Stimulated activated CD4-positive, alpha-beta T cell treated with anti-CD3 and anti-CD28 coated beads, TNF-alpha, amount 100 ng/mL, for 4 hours (primary cell): ENCODE data around the gene FAM177A1.
"Not testable (repeated sequence)": the region's sequence is repeated elsewhere in the genome, so short reads cannot be mapped to it uniquely, and the experiment has no call there.

ENCODE experiments used
- DNase-seq, 3 experiments: peaks; one replicate each; pipeline ENCODE4 v3.0.0-alpha.2; 2020; ENCODE audit warnings: low read depth in 3 of 3

Gene FAM177A1

DNA sequence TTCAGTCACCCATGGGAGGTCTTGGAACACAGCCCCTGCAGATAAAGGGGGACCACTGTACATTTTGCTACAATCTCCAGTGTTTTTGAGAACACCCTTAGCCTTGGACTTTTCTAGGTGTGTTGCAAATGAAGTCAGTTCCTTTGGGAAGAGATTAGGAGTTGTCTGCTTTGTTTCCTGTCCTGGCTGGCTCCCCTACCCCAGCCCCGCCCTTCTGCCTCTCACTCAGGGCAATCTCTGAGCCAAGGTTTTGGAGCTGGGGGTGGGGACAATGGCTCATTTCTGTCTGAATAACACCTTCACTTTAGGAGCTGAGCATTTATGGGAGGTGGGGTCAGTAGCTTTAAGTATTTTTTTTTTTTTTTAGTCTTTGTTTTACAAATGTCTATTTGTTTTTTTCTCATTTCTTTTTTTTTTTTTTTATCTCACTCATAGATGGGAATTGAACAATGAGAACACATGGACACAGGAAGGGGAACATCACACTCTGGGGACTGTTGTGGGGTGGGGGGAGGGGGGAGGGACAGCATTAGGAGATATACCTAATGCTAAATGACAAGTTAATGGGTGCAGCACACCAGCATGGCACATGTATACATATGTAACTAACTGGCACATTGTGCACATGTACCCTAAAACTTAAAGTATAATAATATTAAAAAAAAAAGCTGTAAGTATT lies 15.2 kb downstream of the FAM177A1 start:
- not testable (repeated sequence) for DNase-seq

DNA sequence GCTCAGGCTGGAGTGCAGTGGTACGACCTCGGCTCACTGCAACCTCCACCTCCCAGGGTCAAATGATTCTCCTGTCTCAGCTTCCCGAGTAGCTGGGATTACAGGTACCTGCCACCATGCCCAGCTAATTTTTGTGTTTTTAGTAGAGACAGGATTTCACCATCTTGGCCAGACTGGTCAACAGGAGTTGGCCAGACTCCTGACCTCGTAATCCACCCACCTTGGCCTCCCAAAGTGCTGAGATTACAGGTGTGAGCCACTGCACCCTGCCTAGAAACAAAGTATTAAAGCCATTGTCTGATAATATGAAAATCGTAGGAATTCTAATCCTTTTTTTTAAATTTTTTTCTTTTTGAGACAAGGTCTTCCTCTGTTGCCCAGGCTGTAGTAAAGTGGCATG lies 19.7 kb downstream of the FAM177A1 start:
- not testable (repeated sequence) for DNase-seq

DNA sequence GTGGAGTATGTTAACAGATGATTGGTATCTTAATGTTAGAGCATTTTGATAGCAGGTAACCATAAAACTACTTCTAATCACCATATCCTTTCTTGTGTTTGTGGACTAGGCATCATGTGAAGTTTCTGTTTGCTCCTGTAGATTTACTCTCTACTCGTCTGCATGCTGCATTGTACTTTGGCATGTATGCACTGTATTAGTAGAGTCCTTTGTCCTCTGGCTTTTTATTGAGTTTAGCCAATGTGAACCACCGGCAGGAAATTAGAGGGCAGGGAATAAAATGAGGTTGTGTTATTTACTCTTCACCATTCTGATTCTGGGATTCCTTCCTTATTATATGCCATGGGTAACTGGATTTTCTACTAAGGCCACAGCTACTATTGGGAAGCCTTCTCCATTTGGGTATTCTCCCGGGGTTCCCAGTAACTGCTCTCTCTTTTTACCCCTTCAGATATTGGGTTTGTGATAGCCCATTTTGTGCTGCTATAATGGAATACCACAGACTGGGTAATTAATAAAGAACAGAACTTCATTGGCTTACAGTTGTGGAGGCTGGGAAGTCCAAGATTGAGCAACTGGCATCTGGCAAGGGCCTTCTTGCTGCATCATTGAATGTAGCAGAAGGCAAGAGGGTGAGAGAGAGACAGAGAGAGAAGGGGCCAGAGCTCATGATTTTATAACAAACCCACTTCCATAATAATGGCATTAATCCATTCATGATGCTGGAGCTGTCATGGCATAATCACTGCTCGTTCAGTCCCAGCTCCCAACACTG lies 22.4 kb downstream of the FAM177A1 start:
- no peak for DNase-seq

DNA sequence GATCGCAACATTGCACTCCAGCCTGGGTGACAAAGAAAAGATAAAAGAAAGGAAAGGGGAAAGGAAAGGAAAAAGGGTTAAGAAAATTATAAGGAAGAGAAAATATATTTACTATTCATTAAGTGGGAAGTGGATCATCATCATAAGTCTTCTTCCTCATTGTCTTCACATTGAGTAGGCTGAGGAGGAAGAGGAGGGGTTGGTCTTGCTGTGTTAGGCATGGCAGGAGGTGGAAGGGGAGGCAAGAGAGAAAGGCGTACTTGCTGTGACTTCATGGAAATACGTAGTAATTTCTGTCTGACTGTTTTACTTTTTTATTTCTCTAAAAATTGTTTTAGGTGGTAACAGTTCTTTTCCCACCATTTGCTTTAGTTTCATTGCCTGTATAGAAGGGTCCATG lies 26.2 kb downstream of the FAM177A1 start:
- DNase-seq, result no peak

DNA sequence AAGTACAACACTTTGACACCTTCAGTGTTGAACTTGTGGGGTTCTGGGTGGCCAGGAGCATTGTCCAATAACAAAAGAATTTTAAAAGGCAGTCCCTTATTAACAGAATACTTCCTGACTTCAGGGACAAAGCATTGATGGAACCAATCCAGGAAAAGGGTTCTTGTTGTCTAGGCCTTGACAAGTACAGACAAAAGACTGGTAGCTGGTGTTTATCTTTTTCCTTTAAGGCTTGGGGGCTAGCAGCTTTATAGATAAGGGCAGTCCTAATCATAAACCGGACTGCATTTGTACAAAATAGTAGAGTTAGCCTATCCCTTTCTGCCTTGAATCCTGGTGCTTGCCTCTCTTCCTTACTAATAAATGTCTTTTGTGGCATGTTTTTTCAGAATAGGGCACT lies 27.4 kb downstream of the FAM177A1 start:
- DNase-seq, result no peak

DNA sequence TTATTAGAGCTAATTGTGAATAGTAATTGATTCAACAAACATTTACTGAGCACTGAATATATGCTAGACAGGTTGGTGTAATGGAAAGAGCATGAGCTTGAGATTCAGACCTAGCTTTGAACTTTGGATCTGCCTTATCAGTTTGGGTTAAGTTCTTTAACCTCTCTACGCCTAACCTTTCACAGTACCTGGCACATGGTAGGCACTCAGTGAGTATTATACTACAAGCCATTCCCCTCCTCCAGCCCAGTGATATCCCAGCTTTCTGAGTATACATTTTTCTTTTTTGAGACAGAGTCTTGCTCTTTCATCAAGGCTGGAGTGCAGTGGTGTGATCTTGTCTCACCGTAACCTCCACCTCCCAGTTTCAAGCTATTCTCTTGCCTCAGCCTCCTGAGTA lies 32.0 kb downstream of the FAM177A1 start:
- no peak for DNase-seq

DNA sequence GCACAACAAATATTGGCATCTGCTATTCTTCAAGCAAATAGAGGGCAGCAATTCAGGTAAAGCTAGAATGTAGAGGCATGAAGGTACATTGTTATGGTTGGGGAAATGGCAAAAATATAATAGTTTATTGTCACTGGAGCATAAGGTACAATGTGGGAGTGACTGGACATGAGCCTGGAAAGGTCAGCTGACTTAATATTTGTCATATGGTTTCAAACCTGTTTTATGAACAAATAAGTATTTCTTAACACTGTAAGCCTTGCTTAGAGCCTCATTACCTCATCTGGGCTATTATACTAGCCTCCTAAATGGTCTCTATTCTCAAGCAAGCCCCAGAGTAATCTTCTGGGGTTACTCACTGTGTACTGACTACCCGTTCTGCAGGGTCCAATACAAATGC lies 33.7 kb downstream of the FAM177A1 start:
- no peak for DNase-seq

DNA sequence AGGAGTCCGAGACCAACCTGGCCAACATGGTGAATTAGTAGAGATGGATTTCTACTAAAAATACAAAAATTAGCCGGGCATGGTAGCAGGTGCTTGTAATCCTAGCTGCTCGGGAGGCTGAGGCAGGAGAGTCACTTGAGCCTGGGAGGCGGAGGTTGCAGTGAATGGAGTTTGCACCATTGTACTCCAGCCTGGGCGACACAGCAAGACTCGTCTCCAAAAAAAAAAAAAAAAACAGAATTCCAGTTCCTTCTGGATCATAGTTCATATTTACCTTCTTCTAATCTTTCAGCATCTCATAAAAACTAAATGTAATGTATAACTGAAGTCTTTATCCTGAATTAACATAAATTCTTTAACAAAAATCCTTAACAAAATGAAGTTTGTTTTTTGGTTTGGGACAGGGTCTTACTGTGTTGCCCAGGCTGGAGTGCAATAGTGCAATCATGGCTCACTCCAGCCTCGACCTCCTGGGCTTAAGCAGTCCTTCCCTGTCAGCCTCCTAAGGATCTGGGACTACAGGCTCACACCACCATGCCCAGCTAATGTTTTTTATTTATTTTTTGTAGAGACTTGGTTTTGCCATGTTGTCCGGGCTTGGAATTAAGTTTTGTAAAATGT lies 37.6 kb downstream of the FAM177A1 start:
- DNase-seq, result no peak

DNA sequence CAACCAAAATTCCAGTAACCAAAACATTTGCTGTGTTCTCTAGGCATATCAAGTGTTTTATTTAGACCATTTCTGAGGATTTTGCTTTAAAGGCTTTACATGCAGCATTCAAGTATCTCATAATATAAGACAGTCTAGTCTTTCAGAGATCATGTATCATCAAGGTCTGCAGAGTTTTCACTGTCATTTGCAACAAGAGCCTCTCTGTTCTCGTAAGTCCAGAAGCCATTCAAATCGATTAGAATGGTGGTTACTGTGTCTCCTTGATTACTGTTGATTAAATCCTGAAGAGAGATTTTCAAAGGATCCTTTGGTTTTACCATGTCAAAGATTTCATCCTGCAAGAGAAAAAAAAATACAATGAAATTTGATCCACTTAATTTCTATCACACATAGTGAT lies 39.4 kb downstream of the FAM177A1 start:
- no peak for DNase-seq

DNA sequence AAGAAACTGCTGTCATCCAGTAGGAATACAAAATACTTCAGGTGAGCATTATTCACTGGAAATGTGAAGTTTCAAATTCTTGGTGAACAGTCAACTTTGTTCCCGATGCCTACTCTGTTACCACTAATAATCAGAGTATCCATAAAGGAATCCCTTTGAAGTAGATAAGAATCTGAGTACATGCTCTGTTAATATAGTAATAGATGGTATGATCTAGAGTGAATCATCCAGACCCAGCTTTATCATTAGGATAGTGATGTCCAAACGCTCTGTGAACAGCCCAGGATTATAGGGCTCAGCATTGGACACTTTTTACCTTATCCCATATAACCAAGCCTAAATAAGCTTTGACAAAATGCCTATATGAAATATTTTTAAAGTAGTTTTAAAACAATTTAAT lies 42.4 kb downstream of the FAM177A1 start:
- DNase-seq, result no peak

DNA sequence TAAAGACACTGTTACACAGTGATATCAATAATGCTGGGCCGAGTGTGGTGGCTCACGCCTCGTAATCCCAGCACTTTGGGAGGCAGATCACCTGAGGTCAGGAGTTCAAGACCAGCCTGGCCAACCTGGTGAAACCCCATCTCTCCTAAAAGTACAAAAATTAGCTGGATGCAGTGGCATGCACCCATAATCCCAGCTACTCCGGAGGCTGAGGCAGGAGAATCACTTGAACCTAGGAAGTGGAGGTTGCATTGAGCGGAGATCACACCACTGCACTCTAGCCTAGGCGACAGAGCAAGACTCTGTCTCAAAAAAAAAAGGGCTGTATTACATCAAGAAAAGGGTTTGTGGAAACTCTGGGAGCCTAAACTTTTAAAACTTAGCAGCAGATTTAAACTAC lies 48.6 kb downstream of the FAM177A1 start:
- not testable (repeated sequence) for DNase-seq

DNA sequence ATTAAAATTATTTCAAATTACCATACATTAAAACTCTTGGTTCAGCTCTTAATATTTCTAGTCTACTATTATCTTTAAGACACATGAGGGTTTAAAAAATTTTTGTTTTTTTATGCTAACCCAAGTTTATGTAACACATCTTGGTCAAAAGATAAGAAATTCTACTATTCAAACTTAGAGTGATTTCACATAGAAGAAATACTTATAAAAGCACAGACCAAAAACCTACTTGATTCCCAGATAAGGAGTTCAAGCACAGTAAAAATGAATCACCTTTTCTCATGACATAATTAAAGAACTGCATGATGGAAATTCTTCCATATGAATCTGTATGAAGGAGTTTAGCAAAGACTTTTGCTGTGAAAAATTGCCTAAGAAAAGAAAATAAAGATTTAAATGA lies 61.8 kb downstream of the FAM177A1 start:
- DNase-seq, result no peak

DNA sequence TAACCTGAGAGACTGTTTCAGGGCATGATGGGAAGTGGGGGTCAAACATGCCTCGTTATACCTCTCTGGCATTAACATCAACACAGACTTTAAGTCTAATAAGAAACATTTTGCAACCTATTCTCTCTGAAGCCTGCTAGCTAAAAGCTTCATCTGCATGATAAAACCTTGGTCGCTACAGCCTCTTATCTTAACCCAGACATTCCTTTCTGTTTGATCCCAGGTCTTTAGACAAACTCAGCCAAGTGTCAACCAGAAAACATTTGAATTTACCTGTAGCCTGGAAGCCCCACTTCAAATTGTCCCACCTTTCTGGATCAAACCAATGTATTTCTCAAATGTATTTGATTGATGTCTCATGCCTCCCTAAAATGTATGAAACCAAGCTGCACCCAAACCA lies 66.6 kb downstream of the FAM177A1 start:
- DNase-seq, result no peak

DNA sequence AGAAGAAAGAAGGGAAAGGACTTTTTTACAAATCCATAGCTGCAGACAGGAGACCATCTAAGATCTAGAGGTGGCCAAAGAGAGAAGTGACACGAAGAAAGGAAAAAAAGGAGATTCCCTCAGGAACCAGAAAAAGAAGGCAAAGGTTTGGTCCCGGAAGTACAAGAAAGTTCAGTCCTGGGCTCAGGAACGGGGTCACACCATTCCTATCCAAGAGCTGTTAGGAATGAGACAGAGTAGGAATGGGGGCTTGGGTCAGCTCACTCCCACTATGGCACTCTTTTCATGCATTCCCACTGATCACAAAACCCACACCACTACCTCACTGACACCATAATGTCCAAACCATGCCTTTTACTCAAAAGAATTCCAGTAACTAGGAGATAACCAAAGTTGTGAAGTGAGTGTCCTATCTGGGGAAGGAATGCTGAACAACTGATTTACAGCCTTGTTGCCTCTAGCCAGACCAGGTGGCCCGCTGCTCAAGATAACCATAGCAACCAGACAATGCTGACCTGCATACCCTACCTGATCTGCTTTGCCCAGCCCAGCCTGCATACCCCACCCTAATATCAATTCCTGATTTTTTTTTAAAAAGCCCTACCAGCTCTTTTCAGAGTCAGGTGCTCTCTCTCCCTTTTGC lies 67.4 kb downstream of the FAM177A1 start:
- no peak for DNase-seq

DNA sequence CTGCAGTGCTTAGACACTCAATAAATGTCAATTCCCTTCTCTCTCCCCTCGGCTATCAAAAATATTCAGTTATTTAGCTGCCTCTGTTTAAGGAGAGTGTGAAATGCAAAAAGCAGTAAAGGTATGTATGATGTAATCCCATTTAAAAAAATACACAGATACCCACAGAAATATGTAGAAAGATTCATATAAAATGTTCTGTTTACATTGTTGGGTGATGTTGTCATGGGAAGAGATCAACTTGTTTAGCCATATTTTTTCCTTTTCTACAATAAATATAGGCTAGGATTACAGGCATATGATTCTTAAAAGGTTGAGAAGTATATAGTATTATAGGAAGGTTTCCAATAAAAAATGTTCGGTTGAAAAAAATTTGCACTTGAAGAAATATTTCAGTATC lies 68.0 kb downstream of the FAM177A1 start:
- DNase-seq, result no peak

DNA sequence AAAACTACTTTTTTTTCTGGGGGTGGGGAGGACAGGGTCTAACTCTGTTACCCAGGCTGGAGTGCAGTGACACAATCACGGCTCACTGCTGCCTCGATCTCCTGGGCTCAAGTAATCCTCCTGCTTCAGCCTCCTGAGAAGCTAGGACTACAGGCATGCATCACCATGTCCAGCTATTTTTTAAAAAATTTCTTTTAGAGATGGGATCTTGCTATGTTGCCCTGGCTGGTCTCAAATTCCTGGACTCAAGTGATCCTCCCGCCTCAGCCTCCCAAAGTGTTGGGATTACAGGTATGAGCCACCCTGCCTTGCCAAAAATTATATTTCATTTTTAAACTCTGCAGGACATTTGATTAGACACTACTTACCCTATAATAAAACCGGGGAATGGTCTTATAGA lies 70.2 kb downstream of the FAM177A1 start:
- DNase-seq, result no peak

DNA sequence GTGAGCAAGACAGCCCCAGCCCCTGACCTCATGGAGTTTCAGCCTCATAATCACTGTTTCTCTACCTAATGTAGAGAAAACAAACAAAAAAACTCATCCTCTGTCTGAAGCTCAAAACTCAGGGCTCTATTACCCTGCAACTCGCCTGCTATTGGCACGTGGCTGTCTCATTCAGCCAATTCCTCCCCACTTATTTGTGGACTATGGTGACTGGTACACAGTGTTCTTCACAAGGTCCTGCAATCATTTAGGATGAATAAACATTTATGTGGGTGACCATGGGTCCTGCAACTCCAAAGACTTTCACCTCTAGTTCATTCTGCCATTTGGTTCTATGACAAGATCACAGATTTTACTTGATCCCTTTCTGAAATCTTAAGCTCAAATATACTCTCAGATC lies 71.0 kb downstream of the FAM177A1 start:
- DNase-seq, result no peak

DNA sequence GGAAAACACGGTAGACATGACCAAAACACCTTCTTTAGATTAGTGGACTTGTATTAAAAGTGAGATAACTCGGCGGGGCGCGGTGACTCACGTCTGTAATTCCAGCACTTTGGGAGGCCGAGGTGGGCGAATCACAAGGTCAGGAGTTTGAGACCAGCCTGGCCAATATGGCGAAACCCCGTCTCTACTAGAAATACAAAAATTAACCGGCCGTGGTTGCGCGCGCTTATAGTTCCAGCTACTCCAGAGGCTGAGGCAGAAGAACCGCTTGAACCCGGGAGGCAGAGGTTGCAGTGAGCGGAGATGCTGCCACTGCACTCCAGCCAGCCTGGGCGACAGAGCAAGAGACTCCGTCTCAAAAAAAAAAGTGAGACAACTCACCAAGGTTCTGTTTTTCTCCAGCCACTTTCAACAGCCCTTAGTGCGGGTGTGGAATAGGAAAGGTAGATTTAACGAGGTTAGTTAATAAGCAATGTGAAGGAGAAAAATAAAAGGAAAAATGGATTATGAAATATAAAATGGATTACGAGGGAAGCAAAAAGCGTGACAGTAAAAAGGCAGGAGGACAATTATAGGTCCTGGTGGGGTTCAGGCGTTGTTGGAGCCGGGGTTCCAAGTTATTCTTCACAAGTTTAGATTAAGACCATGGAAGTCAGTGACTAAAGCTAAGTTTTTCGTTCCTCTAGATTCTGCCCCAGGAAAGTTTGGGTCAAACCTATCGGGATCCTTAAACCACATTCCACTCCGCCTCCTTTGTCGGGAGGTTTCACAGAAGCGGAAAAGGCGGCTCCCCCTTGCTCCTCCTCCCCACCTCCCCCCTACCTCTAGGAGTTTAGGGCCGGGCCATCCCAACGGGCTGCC lies 75.2 kb downstream of the FAM177A1 start:
- DNase-seq, result no peak

DNA sequence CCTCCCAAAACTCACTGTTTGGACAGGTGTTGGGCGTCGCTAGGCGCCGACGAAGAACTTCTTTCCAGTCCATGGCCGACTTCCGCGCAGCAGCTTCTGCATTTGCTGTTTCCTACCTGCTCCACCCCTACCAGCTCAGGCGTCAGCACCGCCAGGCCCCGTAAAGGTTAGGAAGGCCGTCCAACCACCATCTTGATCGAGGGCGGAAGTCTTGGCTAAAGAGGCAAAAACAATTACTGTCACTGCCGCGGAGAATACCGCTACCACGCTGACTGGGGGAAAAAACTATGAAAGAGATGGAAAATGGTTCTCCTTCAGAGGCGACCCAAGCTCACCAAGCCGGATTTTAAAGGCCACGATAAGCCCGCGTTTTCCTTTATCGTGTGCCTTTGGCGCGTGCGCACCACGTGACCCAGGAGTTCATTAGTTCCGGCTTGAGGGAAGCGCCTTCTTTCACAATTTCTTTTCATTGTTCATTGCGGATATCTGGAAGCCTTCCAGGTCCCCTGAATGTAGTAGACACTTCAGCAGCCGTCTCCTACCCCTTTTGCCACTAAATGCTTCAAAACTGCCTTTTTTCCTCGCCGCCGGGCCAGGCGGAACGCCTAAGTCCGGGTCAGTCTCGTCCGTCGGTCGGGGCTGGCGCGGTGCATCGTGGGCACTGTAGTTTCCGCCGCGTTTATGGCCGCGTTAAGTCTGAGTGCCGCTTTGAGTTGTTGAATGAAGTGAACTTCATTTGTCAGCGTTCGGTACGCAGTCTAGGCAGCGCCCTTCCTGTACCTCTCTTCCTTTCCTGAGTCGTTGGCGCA lies 76.0 kb downstream of the FAM177A1 start, which contains the start of the genes PPP2R3C and PRORP:
PPP2R3C (minus strand) TSS at position 104 of the 809 bp plus-strand sequence; CDS start at position 73, 31 bp downstream.
PRORP (plus strand) TSS at position 666 of the 809 bp plus-strand sequence. CDS start 694 bp downstream, outside the sequence.
- peak; percentile 72 to 83 (median 75) for DNase-seq

DNA sequence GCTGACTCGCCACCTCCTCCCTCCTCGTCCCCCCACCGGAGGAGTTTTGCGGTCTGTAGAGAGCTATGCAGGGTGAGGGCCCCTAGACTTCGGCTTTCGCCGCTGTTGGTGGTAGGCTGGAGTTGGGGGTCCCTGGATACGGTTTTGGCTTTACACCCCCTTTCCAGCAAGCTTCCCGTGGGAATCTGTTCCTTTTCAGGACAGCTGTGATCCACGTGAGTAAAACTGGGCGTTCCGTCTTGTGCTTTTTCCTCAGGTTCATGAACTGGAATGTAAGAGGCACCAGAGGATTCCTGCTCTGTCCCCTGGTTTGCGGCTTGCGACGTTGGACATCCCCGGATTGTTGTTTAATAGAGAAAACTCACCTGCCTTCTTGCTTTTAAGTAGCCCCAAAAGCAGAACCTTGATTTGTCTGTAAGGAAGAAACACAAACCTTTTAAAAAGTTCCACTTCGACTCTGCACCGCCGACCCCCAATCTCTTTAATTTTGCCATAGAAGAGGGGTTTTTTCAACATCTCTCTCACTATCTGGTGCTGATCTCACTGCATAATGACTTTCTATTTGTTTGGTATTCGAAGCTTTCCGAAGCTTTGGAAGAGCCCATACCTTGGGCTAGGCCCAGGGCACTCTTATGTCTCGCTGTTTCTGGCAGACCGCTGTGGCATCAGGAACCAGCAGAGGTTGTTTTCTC lies 76.8 kb downstream of the FAM177A1 start:
- DNase-seq, result no peak
